GM19372 (cell line): ENCODE results near the gene SRSF7.
"Not testable (repeated sequence)": the region's sequence is repeated elsewhere in the genome, so short reads cannot be mapped to it uniquely, and the experiment has no call there.

Experiments used
- ATAC-seq: cut with Tn5 transposase; IDR thresholded peaks from one replicate; pipeline ENCODE4 v1.9.1; 2021; ENCODE audit warnings: mild to moderate bottlenecking, low read depth, moderate library complexity; ENCODE audit not compliant: unreplicated experiment

SRSF7 gene

DNA sequence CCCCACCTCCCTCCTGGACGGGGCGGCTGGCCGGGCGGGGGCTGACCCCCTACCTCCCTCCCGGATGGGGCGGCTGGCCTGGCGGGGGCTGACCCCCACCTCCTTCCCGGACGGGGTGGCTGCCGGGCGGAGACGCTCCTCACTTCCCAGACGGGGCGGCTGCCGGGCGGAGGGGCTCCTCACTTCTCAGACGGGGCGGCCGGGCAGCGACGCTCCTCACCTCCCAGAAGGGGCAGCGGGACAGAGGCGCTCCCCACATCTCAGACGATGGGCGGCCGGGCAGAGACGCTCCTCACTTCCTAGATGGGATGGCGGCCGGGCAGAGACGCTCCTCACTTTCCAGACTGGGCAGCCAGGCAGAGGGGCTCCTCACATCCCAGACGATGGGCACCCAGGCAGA, 4.7 kb upstream of the SRSF7 start:
- not testable (repeated sequence) for ATAC-seq

DNA sequence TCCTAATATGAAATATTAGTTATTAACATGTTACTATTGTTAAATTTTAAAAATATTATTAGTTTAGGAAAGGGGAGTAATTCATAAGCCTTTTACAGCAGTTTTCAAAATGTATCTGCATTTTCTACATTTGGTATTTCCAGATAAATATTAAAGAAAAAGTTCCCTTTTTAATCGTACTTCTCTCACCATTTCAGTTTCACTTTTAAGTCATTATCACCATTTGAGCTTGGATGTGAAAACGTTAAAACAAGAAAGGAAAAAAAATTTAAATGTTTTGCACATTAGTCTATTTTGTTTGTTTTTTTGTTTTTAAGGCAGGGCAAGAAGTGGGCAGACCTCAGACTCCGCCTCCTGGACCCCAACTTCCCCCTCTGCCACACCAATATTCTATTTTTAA, 3.3 kb upstream of the SRSF7 start:
- no peak for ATAC-seq

DNA sequence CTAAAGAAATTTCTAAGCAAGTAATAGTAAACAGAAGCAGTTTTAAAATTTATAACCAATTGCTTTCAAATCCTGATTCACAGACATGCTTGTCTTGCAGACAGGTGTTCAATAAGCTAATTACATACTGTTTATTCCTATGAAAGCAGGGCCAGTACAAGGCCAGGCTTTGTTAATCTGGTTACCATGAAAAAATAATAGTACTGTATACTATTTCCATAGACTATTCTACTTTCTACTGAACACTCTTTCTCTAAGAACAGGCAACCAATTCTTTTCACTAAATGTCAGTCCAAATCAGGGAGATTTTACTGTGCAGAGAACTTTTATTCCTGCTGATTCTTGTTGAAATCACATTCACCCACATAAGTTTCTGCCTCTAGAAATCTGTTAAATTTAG, 2.9 kb upstream of the SRSF7 start:
- ATAC-seq = no peak

DNA sequence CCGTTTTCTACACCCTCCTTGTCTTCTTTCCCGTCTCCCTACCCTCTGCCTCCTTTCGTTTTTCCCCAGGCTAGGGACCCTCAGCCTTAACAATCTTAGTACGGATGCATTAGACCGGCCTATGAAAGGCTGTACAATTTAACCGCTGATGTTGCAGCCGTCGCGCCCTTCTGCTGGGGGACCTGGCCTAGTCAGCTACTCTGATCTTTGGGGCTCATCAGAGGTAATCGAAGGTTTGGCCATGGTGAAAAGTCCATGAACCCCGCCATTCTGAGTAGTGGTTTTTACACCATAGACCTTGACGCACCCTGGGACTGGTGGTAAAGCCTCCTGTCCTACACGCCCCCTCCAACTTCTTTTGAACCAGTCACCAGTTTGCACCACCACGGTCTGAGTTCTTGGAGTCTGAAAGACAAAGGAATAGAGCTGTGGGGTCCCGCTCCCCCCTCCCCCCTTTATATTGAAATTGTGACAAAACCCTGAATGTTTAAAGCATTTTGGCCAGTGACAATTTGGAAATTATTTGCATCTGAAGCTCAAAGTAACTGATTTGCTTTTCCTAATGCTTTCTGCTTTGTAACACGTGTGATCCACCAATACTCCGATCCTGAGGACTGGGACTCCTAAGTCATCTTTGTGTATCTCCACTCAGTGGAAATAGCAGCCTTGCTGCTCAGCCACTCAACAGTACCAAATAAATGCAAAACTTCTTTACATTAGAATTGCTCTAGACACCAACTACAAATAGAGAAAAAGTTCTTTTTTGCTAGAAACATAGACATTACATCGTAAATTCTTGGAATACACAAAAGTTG, 642 bp upstream of the SRSF7 start:
- ATAC-seq = no peak

DNA sequence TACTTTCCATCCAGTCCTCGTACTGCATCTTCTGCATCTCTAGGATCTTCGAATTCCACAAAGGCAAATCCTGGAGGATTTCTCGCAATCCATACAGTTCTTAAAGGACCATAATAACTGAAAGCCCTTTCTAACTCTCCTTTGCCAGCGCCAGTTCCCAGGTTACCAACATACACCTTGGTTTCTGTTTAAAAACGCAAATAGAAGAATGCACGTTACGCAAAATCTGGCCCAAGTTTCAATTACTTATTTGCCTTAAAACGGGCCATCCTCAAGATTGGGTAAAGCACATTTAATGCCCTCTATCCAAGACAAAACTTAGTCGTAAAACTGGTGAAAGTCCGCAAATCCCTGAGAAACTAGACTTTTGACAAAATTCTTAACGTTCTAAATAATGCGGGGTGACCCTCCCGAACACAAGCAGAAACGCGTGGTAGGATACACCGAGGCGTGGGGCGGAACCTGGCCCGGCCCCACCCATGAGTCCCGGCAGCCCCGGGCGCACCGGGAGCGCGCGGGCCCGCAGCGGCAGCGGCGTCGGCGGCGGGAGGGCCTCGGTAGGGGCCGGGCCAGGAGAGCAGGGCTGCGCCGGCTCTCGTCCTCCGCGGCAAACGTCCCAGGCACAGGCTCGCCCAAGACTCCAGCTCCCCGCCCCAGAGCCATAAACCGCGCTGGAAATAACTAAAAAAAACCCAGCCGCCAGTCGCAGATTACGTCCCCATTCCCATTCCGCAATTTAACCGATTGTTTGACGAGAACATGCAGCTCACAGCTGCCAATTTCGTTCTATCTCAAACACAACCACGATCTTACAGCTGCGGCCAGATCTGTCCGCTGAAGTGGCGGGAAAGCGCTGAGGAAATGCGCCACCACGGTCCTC, 910 bp downstream of the SRSF7 start:
- peak; percentile 26 for ATAC-seq

DNA sequence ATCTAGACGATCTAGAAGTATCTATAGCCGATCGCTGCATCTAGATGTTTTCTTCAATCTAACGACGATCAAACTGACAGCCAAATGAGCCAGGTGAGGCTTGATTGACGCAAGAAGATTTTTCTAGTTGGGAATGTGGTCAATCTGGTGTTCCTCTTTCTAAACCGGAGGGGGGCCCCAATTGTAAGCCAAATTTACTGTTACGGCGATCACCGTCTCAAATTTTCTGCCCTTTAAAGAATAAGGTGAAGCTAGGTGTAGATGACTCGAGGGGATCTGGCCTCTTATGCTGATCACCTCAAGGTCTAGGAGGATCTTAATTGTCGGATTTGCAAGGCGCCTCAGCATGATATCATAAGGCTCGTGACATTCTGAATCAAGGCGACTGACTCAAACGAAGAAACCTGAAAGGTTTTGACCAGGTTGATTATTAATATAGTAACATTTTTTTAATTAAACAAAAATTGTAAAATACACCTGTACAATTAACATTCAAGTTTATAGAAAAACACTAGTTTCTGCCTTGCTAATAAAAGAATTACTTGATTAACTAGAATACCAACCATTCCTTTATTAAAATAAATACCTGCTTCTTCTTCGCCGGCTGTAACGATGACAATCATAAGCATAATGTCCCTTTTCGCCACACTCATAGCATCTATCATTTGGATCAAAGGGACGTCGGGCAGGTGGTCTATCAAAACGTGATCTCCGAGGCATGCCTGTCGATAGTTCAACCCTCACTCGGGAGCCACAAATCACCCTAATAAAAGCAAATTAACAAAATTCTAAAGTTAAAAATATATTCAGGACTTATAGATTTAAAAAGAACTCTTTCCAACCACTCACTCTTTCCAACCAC, 2.0 kb downstream of the SRSF7 start:
- ATAC-seq = no peak

DNA sequence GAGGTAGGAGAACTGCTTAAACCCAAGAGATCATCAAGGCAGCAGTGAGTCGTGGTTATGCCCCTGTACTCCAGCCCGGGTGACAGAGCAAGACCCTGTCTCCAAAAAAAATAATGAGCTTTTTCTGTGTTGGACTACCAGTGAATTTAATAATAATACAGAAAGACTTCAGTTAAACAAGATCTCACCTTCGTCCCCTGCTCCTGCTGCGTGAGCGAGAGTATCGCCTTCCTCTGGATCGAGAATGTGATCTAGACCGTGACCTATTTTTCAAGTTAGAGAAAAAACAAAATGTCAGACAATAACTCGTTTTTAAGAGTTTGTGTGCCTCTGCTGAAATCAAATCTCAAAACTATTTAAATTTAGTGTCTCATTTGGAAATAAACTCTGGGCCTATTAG, 2.8 kb downstream of the SRSF7 start:
- ATAC-seq = no peak

DNA sequence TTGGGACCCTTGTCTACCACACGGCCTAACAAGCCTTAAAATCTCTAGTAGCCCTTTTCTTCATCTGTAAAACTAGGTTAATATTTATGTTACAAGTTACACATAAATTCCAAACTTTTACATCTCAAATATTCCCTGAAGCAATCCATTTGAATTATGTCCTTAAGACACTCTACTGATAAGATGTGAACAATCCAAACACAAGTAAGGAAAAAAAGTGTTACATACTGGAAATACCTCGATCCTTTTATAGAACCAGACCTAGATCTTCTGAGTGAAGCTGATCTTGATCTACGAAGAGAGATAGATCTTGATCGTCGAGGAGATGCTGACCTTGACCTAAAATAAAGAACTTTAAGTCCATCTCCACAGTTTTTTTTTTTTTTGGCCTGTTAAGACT, 3.3 kb downstream of the SRSF7 start:
- no peak for ATAC-seq

DNA sequence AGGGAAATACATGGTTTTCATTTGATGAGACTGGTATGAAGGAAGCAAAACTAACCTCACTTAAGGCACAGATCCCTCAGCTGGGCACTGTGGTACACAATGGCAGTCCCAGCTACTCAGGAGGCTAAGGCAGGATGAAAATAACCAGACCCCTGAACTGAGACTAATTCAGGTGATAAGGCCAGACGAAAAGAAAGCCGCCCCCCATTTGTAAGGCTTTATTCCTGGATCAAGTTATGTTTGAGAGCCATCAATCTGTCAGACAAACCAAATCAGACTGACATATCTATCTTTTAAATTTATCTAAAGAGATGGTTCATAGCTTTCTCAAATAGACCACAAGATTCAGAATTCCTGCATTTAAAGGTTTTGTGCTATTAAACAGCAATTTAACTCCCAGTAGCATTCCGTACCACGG, 4.1 kb downstream of the SRSF7 start:
- ATAC-seq = no peak

DNA sequence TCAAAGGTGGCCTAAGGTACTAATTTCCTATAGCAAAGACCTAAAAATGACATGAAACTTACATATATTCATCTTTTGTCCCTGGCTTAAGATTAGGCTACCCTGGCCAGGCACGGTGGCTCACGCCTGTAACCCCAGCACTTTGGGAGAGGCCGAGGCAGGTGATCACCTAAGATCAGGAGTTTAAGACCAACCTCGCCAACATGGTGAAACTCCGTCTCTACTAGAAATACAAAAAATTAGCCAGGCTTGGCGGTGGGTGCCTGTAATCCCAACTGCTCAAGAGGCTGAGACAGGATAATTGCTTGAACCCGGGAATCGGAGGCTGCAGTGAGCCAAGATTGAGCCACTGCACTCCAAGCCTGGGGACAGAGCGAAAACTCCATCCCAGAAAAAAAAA, 5.9 kb downstream of the SRSF7 start:
- ATAC-seq = no peak

DNA sequence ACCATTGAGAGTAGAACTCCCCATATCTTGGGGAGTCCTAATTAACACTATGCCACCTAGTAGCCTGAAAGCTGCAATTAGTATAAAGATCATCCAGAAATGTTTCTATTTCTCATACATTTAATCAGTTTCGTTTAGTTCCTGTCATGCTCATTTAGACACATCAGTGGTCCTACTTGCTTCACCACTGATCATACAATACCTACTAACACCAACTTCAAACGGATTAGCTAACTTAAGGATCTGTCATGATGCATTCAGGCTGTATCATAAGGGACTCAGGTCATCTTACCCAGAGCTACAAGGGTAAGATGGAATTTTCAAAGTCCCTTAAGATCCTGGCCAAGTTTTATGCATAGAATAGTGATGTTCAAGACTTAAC, 6.8 kb downstream of the SRSF7 start:
- ATAC-seq = no peak

DNA sequence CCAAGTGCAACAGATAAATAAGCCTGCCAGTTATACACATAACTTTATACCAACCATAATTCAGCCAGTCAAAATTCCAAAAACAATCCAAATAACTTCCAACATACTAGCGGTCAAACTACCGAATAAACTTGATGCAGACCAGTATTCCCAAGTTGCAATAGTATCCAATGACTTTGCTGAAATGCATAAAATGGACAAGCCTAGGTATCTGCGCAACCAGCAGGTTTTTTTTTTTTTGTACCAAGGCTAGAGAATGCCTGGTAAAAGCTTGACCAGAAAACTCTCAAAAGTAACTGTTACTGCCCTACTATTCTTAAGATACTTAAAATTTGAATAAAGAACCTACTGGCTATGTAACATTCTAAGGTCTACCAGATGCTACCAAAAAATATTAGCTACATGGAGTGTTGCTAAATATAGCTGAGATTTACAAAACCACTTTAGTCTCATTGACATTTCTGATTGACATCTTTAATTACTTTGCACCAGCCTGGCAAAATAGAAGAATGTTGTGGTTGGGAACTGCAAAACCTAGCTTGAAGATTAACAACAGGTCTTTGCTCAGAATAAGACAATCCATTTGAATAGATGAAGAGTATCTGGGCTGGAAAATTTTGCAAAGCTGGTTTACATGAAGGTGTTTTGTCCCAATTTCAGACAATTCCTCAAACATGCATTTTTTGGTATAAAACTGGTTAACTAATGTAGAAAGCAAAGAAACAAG, 7.3 kb downstream of the SRSF7 start:
- no peak for ATAC-seq

DNA sequence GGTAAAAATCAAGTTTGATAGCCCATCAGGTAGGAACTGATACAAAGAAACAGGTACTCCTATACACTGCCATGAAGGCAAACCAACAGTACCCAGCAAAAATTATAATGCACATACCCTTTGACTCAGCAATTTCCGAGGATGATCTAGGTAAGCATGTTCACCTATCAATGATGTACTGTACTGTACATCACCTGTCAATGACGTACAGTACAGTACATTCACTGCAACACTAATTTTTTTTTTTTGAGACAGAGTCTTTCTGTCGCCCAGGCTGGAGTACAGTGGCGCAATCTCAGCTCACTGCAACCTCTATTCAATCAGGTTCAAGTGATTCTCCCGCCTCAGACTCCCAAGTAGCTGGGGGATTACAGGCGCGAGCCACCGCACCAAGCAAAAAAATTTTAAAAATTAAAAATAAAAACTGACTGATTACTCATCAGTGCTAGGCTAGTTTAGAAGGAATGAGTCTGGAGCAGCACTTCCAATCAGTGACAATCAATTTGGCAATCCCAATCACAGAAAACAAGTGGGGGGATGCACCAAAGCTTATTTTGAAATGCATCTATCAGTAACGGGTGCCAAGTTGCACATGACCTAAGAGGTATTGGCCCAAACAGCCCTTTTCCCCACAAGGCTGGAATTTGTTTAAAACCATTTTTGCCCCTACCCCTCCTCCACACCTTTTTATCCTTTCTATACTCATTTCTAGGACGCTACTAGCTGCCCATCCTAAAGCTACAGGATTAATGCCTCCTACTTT, 8.2 kb downstream of the SRSF7 start:
- no peak for ATAC-seq

DNA sequence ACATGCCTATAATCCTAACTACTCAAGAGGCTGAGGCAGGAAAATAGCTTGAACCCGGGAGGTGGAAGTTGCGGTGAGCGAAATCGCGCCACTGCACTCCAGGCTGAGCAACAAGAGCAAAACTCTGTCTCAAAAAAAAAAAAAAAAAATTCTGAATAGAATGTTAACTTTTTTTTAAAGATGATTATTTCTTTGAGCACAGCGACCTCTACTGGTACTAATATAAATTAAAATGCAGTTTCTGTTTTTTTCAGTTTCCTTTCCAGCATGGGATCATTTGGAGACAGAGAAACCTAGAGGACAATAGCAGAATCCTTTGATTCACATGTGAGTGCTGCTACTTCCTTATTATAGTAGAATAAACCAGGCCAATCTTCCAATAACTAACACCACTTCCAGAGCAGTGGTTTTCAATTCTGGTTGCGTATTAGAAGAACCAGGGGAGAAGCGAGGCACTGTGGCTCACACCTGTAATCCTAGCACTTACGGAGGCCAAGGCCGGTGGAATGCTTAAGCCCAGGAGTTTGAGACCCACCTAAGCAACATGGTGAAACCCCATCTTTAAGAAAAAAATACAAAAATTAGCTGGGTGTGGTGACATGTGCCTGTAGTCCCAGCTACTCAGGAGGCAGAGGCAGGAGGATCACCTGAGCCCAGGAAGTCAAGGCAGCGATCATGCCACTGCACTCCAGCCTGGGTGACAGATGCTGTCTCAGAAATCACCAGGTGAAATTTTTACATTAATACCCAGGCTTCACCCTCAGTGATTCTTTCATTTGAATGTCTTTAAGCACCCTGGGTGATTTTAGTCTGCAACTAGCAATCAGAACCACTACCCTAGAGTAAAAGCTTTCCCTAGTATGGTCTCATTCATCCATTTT, 10.1 kb downstream of the SRSF7 start:
- ATAC-seq = no peak

DNA sequence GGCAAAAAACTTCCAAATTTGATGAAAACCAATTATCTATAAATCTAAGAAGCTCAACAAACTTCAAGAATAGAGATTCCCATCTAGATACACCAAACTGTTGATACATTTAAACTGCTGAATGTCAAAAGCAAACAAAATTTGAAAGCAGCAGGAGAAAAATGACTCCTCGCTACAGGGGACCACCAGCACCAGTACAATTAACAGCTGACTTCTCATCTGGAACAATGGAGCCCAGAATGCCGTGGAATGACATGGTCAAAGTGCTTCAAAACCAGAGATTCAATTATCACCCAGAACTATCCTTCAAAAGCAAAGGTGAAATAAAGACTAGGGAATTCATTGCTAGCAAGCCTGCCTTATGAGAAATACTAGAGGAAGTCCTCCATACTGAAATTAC, 11.6 kb downstream of the SRSF7 start:
- no peak for ATAC-seq

DNA sequence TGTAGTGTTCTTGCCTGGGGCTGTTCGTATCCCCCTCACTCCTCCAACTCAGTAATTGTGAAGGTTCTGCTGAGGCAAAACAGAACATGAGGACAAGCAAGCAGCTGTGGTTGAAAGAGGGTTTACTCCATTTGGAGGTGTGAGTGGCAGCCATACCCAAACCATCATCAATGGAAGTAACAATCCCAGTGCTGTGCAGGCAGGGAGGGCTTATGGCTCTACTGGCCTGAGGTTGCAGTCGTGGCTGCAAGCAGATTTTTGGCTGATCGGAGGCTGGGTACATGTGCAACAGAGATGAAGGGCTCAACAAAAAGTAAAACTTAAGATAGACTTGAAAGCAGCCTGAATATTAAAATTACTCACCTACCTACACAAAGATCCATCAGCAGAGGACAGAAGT, 13.2 kb downstream of the SRSF7 start:
- ATAC-seq = no peak

DNA sequence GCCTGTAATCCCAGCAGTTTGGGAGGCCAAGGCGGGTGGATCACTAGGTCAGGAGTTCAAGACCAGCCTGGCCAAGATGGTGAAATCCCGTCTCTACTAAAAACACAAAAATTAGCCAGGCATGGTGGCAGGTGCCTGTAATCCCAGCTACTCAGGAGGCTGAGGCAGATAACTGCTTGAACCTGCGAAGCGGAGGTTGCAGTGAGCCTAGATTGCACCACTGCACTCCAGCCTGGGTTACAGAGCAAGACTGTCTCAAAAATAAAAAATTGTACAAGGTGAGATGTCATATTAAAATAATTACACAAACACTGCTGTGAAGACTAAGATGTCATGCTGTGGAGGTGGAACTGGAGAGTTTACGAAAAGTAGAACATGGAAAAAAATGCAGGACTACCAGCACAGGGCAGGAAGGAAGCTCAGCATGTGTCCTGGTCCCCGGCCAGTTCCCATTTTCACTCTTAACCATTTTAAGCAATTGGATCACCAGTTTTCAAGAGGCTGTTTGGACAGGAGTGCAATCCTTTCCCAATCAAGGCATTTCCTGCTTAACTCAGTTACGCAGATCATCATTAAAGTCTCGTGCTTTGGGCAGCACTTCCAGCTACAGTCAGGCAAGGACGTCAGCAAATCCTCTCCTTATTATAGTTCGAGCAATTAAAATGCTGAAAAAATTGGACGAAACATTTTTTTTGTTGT, 14.0 kb downstream of the SRSF7 start:
- not testable (repeated sequence) for ATAC-seq

DNA sequence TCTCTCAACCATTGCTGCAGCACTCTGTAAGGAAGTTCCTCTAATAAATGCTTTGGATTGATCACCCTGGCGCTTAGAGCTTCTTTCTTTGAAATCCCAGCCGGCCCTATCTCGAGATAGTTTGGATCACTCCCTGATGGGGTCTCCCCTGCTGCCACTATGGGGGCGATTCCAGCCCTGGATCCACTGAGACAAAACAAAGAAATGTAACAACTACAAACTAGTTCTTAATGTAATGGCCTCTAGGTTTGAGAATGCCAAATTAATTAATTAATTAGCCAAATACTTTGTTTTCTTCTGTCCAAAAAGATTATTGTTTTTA, 15.2 kb downstream of the SRSF7 start:
- no peak for ATAC-seq
